DOHH2 (cell line): ENCODE measurements around the gene POU6F1.

Experiments used
- EZH2phosphoT487 ChIP-seq: fragments of 200-600 bp; sonication (generic); IDR thresholded peaks from 2 replicates; pipeline ENCODE4 v1.6.1; 2017; ENCODE audit warnings: borderline replicate concordance, mild to moderate bottlenecking, antibody characterized with exemption, low read length, moderate library complexity, mixed read lengths
- TF ChIP-seq, protein P1 (sequence below): fragments of 200-600 bp; sonication (generic); IDR thresholded peaks from one replicate; pipeline ENCODE4 v1.5.1; 2014; ENCODE audit warnings: antibody characterized with exemption, mild to moderate bottlenecking, low read depth, low read length; ENCODE audit not compliant: poor library complexity, severe bottlenecking

DNA sequence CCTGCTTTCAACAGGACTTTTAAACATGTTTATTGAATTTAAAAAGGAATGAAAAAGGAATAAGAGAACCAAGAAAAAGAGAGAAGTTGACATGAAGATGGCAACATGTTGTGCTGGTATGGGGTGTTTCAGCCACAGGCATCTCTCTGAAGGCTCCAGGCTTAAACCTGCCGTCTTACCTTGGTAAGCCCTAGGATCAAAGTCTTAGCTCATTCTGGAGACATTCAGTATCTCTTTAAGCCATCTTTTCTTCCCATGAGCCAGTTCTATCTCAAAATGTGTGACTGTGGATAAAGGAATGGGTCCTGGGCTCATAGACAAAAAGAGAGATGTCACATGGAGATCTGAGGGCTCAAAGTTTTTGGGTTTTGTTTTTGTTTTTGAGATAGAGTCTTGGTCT is 43.4 kb downstream of the POU6F1 start:
- TF ChIP-seq, protein P1, sequence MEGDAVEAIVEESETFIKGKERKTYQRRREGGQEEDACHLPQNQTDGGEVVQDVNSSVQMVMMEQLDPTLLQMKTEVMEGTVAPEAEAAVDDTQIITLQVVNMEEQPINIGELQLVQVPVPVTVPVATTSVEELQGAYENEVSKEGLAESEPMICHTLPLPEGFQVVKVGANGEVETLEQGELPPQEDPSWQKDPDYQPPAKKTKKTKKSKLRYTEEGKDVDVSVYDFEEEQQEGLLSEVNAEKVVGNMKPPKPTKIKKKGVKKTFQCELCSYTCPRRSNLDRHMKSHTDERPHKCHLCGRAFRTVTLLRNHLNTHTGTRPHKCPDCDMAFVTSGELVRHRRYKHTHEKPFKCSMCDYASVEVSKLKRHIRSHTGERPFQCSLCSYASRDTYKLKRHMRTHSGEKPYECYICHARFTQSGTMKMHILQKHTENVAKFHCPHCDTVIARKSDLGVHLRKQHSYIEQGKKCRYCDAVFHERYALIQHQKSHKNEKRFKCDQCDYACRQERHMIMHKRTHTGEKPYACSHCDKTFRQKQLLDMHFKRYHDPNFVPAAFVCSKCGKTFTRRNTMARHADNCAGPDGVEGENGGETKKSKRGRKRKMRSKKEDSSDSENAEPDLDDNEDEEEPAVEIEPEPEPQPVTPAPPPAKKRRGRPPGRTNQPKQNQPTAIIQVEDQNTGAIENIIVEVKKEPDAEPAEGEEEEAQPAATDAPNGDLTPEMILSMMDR = no peak
- no peak for TF ChIP-seq EZH2phosphoT487
